ENCODE data around the gene VAV1. TPM values are rescaled to one million over a fixed set of nuclear protein-coding genes. Genes with fewer than 3 reads are reported as not detected.

Gene VAV1
- total and polyA plus RNA-seq, 9 of the 15 experiments (the other 6 are each of a cell fraction or from before 2014, with no cell fraction given): 0.46 to 20.1 (median 11.1) TPM

DNA sequence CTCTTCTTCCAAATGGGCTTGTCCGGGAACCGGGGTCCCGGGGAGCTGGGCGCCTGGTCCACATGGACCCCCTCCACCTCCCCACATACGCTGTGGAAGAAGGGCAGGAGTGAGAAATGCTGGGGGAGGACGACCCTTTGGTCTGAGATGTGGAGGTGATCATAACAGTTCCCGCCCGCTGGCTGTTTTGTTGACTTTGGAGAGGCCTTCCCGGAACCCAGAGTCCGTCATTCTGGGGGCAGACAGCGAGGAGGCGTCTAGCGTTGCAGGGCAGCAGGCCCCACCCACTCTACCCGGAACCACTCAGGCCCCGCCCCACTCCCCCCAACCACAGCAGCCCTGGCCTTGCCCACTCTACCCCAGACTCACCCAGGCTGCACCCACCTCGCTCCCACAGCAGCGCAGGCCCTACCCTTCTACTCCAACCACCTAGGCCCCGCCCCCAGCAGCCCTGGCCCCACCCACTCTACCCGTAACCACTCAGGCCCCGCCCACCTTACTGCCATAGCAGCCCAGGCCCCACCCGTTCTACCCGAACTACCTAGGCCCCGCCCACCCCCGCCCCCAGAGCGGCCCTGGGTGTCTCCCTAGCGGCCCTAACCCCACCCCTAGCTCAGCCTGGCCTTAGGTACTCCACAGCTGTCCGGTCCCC lies 42.2 kb upstream of the VAV1 start (continued):
- TF ChIP-seq ZNF699 (CRISPR knock-in tag; IDR thresholded peaks at IDR 0.05; ENCODE audit: insufficient replicate concordance) (no peak), CEBPB (tag; IDR thresholded peaks at IDR 0.05) (no peak), CBX5 (IDR thresholded peaks at IDR 0.05; ENCODE audit: borderline replicate concordance, low read depth) (no peak), MYC (IDR thresholded peaks at IDR 0.05; ENCODE audit: low read depth, low read length) (peak; percentile 29; the same call in 1 of the 2 replicates), MYC (CRISPR knock-in tag; IDR thresholded peaks at IDR 0.05; ENCODE audit: borderline replicate concordance, low read depth) (no peak), RCOR1 (IDR thresholded peaks at IDR 0.05; ENCODE audit: borderline replicate concordance in 1 of 2, low read depth in 2 of 2, low read length in 2 of 2) (0 out of 4 replicates have a peak, but pooled peaks of 1 of the 2 experiments have one; percentile 31), SUPT5H (IDR thresholded peaks at IDR 0.05) (0 out of 2 replicates have a peak, but pooled peaks have one; percentile 36), HMGN3 (IDR thresholded peaks at IDR 0.05; ENCODE audit: borderline replicate concordance, extremely low read depth, insufficient read length, low read depth, low read length) (peak; percentile 37), NCOA2 (IDR thresholded peaks at IDR 0.05; ENCODE audit: partially characterized antibody in 2 of 2) (no peak), POLR2A (conservative IDR thresholded peaks at IDR 0.05) (peak; percentile 60), EP300 (IDR thresholded peaks at IDR 0.05; ENCODE audit: low read length) (peak; percentile 32; the same call in 1 of the 2 replicates), TOE1 (IDR thresholded peaks at IDR 0.05; ENCODE audit: borderline replicate concordance) (peak; percentile 38; the same call in 1 of the 2 replicates), TOE1 (CRISPR knock-in tag; IDR thresholded peaks at IDR 0.05; ENCODE audit: borderline replicate concordance, low read depth) (no peak)
- TF ChIP-seq, protein P1, sequence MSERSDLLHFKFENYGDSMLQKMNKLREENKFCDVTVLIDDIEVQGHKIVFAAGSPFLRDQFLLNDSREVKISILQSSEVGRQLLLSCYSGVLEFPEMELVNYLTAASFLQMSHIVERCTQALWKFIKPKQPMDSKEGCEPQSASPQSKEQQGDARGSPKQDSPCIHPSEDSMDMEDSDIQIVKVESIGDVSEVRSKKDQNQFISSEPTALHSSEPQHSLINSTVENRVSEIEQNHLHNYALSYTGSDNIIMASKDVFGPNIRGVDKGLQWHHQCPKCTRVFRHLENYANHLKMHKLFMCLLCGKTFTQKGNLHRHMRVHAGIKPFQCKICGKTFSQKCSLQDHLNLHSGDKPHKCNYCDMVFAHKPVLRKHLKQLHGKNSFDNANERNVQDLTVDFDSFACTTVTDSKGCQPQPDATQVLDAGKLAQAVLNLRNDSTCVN (CRISPR knock-in tag; IDR thresholded peaks at IDR 0.05): no peak
- TF ChIP-seq, protein P2, sequence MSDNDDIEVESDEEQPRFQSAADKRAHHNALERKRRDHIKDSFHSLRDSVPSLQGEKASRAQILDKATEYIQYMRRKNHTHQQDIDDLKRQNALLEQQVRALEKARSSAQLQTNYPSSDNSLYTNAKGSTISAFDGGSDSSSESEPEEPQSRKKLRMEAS (CRISPR knock-in tag; IDR thresholded peaks at IDR 0.05): 0 out of 2 replicates have a peak, but pooled peaks have one; percentile 24
- TF ChIP-seq, protein P3, sequence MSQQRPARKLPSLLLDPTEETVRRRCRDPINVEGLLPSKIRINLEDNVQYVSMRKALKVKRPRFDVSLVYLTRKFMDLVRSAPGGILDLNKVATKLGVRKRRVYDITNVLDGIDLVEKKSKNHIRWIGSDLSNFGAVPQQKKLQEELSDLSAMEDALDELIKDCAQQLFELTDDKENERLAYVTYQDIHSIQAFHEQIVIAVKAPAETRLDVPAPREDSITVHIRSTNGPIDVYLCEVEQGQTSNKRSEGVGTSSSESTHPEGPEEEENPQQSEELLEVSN (IDR thresholded peaks at IDR 0.05; ENCODE audit: borderline replicate concordance in 1 of 2, extremely low read depth in 1 of 2, insufficient read depth in 1 of 2, insufficient read length in 1 of 2, low read depth in 1 of 2, low read length in 1 of 2, poor library complexity in 1 of 2, severe bottlenecking in 1 of 2): peak in 1 of 2 experiments; percentile 13
- TF ChIP-seq, protein P4, sequence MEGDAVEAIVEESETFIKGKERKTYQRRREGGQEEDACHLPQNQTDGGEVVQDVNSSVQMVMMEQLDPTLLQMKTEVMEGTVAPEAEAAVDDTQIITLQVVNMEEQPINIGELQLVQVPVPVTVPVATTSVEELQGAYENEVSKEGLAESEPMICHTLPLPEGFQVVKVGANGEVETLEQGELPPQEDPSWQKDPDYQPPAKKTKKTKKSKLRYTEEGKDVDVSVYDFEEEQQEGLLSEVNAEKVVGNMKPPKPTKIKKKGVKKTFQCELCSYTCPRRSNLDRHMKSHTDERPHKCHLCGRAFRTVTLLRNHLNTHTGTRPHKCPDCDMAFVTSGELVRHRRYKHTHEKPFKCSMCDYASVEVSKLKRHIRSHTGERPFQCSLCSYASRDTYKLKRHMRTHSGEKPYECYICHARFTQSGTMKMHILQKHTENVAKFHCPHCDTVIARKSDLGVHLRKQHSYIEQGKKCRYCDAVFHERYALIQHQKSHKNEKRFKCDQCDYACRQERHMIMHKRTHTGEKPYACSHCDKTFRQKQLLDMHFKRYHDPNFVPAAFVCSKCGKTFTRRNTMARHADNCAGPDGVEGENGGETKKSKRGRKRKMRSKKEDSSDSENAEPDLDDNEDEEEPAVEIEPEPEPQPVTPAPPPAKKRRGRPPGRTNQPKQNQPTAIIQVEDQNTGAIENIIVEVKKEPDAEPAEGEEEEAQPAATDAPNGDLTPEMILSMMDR (IDR thresholded peaks at IDR 0.05 in 2 of 3, conservative IDR thresholded peaks at IDR 0.05 in 1 of 3; ENCODE audit: insufficient read depth in 2 of 3, low read depth in 1 of 3, low read length in 3 of 3): 0 out of 6 replicates have a peak, but pooled peaks of 1 of the 3 experiments have one; percentile 3
- TF ChIP-seq, protein P5, sequence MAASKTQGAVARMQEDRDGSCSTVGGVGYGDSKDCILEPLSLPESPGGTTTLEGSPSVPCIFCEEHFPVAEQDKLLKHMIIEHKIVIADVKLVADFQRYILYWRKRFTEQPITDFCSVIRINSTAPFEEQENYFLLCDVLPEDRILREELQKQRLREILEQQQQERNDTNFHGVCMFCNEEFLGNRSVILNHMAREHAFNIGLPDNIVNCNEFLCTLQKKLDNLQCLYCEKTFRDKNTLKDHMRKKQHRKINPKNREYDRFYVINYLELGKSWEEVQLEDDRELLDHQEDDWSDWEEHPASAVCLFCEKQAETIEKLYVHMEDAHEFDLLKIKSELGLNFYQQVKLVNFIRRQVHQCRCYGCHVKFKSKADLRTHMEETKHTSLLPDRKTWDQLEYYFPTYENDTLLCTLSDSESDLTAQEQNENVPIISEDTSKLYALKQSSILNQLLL (CRISPR knock-in tag; IDR thresholded peaks at IDR 0.05; ENCODE audit: borderline replicate concordance): no peak
- TF ChIP-seq, protein P6, sequence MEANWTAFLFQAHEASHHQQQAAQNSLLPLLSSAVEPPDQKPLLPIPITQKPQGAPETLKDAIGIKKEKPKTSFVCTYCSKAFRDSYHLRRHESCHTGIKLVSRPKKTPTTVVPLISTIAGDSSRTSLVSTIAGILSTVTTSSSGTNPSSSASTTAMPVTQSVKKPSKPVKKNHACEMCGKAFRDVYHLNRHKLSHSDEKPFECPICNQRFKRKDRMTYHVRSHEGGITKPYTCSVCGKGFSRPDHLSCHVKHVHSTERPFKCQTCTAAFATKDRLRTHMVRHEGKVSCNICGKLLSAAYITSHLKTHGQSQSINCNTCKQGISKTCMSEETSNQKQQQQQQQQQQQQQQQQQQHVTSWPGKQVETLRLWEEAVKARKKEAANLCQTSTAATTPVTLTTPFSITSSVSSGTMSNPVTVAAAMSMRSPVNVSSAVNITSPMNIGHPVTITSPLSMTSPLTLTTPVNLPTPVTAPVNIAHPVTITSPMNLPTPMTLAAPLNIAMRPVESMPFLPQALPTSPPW (CRISPR knock-in tag; IDR thresholded peaks at IDR 0.05): peak; percentile 77

All from K562 (cell line).